WTC11 (cell line): Measurements from ENCODE around the gene SLC6A5.

Experiments
- CTCF ChIP-seq: fragments of 200-600 bp; IDR thresholded peaks from 2 replicates; pipeline ENCODE4 v1.8.0; 2022; ENCODE audit warnings: antibody characterized with exemption
- SMAD3 ChIP-seq: sonication (generic); formaldehyde crosslinking; IDR thresholded peaks from 2 replicates; pipeline ENCODE4 v1.8.0; 2022; ENCODE audit warnings: missing genetic modification reagents, mild to moderate bottlenecking, borderline replicate concordance
- TP53 ChIP-seq: sonication (generic); formaldehyde crosslinking; IDR thresholded peaks from 2 replicates; pipeline ENCODE4 v1.8.1; 2023; ENCODE audit warnings: mild to moderate bottlenecking, missing genetic modification reagents
- ZNF121 ChIP-seq: sonication (generic); formaldehyde crosslinking; IDR thresholded peaks from 2 replicates; pipeline ENCODE4 v1.8.0; 2023; ENCODE audit warnings: missing genetic modification reagents
- ZNF423 ChIP-seq: fragments of 250-450 bp; sonication (Bioruptor Pico); IDR thresholded peaks from 2 replicates; pipeline ENCODE4 v2.1.2; 2022; ENCODE audit warnings: mild to moderate bottlenecking, moderate library complexity
- TF ChIP-seq, protein P1 (sequence below): sonication (generic); formaldehyde crosslinking; IDR thresholded peaks from 2 replicates; pipeline ENCODE4 v1.8.0; 2022; ENCODE audit warnings: mild to moderate bottlenecking, missing genetic modification reagents
- TF ChIP-seq, protein P2 (sequence below): sonication (generic); formaldehyde crosslinking; IDR thresholded peaks from 2 replicates; pipeline ENCODE4 v1.8.0; 2022; ENCODE audit warnings: mild to moderate bottlenecking, missing genetic modification reagents

DNA sequence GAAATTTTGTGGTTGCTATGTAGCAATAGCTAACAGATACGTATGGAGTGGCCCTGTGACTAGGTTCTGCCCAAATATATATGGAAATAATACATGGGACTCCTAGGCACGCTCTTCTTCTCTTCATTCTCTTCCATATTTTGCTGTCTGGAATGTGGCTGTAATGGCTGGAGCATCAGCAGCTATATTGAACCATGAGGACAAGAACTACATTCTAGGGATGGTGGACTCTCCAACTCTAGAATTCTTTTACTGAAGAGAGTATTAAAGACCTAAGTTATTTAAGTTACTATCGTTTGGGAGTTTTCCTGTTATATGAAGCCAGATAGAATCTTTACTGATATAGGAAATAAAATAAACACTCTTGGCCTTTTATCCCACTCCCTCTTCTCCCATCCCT lies 62.4 kb downstream of the SLC6A5 start:
- TF ChIP-seq, protein P1, sequence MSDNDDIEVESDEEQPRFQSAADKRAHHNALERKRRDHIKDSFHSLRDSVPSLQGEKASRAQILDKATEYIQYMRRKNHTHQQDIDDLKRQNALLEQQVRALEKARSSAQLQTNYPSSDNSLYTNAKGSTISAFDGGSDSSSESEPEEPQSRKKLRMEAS (CRISPR knock-in tag): no peak
- TF ChIP-seq TP53 (CRISPR knock-in tag) (no peak), ZNF121 (no peak), SMAD3 (CRISPR knock-in tag) (no peak), ZNF423 (no peak), CTCF (no peak)
- TF ChIP-seq, protein P2, sequence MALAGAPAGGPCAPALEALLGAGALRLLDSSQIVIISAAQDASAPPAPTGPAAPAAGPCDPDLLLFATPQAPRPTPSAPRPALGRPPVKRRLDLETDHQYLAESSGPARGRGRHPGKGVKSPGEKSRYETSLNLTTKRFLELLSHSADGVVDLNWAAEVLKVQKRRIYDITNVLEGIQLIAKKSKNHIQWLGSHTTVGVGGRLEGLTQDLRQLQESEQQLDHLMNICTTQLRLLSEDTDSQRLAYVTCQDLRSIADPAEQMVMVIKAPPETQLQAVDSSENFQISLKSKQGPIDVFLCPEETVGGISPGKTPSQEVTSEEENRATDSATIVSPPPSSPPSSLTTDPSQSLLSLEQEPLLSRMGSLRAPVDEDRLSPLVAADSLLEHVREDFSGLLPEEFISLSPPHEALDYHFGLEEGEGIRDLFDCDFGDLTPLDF (CRISPR knock-in tag): no peak
